ENCODE measurements around the gene RABGAP1L.
"Not testable (repeated sequence)": the region's sequence is repeated elsewhere in the genome, so short reads cannot be mapped to it uniquely, and the experiment has no call there.

Gene RABGAP1L

DNA sequence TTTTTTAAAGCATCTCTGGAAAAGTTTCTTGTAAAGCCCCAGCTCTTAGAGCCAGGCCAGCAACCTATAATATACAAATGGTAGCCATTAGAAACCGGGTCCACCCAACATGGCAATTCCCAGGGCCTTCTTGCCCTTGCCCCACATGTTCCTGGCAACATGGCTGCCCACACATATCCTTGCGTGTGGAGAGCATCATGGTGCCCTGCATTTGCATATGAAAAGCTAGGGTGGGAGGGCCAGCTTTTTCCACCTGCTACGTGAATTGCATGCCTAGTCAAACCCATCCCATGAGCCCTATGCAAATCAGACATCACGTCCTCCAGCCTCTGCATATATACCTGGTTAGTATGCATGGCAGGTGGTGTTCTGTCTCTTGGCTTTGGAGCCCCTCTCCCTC is 88.2 kb downstream of the RABGAP1L start:
- FAIRE-seq, result no peak

DNA sequence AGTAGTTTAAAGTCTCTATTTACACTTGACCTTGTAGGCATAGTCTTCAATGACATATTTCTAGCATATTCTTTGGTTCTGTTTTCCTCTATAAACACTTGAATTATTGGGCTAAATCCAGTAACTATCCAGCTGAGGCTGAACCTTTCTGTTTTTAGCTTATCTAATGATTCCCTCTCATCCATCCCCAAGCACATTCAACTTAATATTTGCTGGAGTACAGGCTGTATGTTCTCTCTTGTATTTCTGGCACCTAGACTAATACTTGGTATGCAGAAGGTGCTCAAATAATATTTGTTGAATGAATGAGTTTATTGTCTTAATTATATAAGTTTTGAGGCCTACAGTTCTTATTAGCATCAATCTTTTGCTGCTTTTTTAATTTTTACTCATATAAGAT is 88.7 kb downstream of the RABGAP1L start:
- FAIRE-seq, result no peak

DNA sequence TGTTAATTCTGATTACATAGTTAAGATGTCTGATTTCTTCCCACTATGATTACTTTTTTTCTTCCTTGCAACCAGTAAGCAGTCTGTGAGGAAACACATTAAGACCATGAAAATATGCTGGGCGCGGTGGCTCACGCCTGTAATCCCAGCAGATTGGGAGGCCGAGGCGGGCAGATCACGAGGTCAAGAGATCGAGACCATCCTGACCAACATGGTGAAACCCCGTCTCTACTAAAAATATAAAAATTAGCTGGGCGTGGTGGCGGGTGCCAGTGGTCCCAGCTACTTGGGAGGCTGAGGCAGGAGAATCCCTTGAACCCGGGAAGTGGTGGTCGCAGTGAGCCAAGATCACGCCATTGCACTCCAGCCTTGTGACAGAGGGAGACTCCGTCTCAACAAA is 97.1 kb downstream of the RABGAP1L start:
- not testable (repeated sequence) for FAIRE-seq

DNA sequence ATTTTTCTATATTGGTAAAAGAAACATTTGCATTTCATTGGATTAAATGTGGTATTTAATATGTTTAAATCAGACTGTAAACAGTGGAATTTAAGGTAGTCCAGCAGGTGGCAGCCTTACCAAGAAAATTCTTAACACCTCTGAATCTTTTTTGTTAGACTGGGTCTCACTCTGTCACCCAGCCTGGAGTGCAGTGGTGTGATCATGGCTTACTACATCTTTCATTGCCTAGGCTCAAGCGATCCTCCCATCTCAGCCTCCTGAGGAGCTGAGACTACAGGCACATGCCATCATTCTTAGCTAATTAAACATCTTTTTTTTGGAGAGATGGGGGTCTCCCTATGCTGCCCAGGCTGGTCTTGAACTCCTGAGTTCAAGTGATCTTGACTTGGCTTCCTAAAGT is 98.8 kb downstream of the RABGAP1L start:
- FAIRE-seq, result peak; percentile 71

- FAIRE-seq, result peak; percentile 38
Measured at GRCh38 chr1:174262349-174263241, 103.3 kb downstream of the RABGAP1L start.

DNA sequence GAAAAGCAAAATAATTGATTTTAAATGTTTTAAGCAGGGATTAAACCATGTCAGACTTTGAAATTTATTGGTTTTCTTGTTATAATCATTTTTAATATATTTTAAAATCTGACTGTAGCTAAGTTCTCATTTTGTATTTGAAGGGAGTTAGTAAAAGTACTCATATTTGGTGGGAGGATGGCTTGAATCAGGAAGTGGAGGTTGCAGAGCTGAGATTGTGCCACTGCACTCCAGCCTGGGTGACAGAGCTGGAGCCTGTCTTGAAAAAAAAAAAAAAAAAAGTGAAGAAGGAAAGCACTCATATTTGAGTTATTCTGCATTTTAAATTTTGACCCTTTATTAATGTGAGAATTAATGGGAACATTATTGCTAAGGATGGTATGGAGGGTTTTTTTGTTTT is 106.0 kb downstream of the RABGAP1L start:
- no peak for FAIRE-seq

GRCh38 chr1:174266476-174266875 is 107.2 kb downstream of the RABGAP1L start:
- no peak for FAIRE-seq

DNA sequence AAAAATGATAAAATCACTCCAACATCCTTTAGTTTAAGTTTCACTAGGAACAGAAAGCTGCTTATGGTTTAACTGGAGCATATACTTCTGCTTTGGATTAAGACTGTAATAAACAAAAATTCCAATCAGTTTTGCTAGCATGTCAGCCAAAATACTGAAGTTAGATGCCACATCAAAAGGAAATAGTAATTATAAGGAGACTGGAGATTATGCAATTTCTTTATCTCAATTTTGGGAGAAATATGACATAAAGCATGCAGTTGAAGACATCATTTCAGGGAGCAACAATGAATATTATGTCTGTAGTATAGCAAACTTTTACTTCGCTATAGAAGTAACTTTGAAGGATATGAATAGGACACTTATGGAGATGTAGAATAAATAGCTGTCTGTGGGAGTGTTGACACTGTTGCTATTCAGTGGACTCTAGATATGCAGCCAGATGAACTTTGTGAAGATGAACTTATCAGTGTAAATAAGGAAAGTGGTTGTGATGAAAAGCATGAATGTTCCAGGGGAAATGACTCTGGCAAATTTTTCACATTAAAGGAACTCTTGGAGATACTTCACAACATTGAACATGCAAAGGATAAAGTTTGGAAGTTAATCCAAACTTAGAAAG is 107.8 kb downstream of the RABGAP1L start:
- FAIRE-seq, result no peak

DNA sequence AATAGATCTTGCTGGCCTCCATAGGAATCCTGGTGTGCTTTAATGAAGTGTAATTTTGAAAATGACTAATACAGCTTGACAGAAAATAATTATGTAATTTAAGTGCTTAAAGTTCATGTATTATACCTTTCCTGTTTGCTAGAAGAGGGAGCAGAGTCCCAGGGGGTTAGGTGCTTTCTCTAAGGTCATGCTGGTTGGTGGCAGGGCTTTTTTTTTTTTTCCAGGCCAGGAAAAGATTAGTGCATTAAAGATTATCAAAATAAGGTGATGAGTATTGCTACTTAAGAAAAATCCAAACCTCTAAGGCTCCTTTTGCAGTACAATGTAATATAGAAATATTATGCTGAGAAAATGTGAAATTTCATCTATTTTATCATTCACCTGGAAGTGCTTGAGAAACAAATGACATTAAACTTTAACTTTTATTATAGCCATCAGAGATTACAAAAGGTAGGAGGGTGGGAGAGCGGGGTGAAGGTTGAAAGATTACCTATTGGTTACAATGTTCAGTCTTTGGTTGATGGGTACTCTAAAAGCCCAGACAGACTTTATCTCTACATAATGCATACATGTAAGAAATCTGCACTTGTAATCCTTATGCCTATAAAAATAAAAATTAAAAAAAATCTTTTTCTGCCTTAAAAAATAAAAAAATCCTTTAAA is 110.8 kb downstream of the RABGAP1L start:
- no peak for FAIRE-seq

DNA sequence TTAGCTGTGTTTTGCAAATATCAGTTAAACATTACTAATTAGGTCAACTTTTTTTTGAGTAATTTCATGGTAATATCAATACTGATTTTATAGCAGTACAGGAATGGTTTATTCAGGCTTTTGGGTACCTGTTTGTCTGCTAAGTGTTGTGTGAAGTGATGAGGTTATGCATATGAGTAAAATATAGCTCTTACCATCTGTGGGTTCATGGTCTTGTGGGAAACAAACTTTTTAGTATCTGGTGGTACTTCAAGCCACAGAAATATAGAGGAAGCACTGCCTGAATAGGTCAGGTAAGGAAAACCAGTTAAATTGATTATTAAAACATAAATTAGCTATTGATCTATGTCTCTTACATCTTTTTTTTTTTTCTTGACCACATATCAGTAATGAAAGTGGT is 113.9 kb downstream of the RABGAP1L start:
- no peak for FAIRE-seq

GRCh38 chr1:174273776-174274175 is 114.5 kb downstream of the RABGAP1L start:
- no peak for FAIRE-seq

GRCh38 chr1:174274452-174274851 is 115.1 kb downstream of the RABGAP1L start:
- FAIRE-seq, result no peak

DNA sequence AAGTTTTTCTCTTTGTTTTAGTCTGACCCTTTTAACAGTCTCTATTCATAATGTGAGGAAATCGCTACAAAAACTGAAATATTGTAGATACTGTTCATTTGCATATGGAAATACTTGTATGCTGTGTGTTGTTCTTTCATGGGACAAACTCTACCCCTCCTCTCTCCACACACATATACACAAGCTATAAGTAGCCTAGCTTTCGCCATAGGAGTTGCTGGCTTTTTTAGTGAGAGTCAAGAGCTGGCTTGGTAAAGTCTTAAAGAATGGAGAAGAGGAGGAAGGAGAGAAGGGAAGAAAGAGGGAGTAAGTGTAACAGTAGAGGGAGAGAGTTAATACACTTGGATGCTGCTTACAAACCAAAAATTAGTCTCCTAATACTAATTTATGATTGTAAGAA is 115.6 kb downstream of the RABGAP1L start:
- FAIRE-seq, result no peak

DNA sequence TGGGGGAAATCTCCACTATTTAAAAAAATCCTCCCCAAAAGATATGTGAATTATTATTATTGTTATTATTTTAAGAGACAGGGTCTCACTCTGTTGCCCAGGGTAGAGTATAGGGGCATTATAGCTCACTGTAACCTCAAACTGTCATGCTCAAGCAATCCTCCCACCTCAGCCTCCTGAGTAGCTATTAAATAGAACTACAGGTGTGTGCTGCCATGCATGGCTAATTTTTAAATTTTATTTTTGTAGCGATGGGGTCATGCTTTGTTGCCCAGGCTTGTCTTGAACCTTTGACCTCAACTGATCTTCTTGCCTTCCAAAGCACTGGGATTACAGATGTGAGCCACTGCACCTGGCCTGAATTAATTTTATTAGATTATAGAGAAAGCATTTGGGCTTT is 116.8 kb downstream of the RABGAP1L start:
- FAIRE-seq, result no peak

GRCh38 chr1:174284052-174284451 is 124.7 kb downstream of the RABGAP1L start:
- no peak for FAIRE-seq

- FAIRE-seq, result no peak
Measured at GRCh38 chr1:174286042-174286441, 126.7 kb downstream of the RABGAP1L start.

DNA sequence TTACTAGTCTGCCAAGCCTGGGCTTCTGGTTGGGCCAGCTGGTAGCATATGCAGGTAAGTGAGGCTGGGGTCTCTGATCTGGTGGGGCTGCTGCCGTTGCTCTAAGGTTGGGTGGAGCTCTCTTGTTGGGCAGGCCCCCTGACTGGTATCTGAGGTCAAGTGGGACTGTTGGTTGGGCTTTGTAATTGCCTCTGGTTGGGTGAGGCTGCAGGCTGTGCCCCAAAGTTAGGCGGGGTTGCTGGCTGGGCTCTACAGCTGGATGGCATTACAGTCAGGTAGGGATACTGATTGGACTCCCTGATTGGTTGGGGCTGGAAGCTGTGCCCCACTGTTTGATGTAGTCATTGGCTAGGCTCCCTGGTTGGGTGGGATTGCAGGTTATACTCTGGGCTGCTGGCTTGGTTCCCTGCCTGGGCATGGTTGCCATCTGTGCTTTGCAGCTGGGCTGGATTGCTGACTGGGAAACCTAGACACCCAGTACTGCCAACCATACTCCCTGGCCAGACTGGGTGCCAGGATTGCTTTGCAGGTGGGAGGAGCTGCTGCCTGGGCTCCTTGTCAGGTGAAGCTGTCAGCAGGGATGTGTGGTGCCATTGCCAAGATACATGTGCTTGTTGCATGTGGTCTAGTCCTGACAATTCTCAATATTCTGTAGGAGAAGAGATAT is 130.5 kb downstream of the RABGAP1L start:
- FAIRE-seq, result no peak

DNA sequence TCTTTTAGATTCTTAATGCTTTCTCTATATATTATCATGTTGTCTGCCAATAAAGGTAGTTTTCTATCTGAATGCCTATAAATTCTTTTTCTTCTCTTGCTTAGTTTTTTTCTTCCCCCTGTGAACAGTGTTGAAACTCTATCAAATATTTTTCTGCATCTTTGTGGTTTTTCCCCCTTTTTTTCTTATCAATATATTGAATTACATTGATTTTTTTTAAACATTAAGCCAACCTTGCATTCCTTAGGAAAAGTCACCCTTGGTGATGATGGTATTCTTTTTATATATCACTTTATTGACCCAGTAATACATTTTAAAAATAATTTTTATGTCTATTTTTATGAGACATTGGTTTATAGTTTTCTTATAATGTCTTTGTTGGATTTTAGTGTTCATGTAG is 131.7 kb downstream of the RABGAP1L start:
- no peak for FAIRE-seq

DNA sequence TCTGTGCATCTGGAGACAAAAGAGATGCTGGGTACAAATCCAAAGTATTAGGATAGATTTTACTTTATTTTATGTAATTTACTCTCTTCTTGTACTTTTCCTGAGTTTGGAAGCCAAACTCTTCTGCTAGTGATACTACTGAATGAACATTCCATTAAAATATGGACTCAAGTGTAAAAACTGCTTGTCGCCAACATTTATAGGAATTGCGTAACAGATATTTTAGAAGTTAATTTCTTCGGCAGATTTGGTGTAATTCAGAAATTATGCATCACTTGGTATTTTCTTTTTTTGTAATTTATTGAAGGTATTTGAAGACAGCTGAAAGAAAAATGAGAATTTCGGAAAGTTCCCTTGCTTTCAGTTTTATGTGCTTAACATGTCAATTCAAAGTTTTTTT is 137.0 kb downstream of the RABGAP1L start:
- no peak for FAIRE-seq

DNA sequence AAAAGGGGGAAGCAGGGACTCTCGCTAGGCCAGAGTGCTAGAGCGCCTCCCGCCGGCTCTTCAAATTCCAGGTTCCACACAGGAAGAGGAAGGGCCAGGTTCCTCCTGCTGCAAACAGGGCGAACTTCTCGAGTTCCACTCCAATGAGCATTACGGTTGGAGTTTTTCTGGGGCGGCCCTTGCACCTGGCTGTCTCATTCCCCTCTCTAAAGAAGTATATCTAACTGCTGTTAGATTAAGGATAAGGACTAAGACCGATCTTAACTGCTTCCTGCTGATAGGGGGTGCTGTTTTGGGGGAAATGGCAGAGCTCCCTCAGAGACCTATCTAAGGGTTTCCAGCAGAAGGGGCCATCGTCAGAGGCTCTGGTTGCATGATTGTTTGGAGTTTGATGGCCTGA is 138.0 kb downstream of the RABGAP1L start:
- FAIRE-seq, result no peak

DNA sequence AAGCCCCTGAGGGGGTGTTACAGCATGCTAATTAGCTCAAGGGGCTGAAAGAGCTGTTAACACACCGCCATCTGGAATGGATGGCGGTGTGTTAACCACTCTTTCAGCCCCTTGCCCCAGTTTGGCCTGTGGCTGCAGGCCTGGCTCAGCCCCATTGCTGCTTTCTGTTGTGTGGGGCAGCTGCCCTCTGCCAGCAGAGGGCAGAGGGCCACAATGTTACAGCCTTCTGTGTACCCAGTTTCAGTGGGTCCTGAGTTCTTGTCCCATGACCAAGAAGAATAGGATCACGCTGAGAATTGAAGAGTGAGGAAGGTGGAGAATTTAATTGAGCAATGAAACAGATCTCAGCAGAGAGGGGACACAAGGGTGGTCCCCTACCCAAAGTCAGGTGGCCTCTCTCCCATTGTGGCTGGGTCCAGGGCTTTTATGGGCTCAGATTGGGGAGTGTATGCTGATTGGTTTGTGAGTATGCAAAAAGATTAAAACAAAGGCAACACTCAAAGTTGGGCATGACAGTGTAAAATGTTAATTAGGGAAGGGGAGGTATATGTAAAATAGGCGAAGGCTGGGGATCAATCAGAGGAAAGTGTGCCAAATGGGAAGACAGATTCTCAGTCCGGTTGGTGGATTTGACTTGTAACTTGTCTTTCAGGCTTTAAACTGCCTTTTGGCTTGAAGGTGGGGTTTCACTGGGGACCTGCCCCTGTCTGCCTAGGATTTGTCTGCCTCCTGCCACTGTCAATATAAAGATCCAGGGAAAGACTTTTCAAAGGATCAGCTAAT is 142.2 kb downstream of the RABGAP1L start:
- FAIRE-seq, result no peak

DNA sequence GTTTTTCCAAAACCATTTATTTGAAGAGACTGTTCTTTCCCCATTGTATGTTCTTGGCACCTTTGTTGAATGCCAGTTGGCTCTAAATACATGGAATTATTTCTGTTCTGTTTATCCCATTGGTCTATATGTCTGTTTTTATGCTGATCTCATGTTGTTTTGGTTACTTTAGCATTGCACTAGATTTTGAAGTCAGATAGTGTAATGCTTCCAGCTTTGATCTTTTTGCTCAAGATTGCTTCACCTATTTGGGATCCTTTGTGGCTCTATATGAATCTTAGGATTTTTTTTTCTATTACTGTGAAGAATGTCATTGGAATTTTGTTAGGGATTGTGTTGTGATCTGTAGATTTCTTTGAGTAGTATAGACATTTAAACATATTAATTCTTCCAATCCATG is 149.3 kb downstream of the RABGAP1L start:
- FAIRE-seq, result no peak

- no peak for FAIRE-seq
Measured at GRCh38 chr1:174309490-174309889, 150.2 kb downstream of the RABGAP1L start.

All from islet of Langerhans (tissue), 1 donor.